Erythroblast (primary cell): ENCODE measurements around the gene NUP93.

ENCODE experiments used
- DNase-seq, 2 experiments: peaks; one replicate each; lab custom pipeline; 2025; lab: John Stamatoyannopoulos, UW
- GATA1 ChIP-seq: IDR thresholded peaks from 2 replicates; pipeline ENCODE4 v1.6.1; 2011; ENCODE audit warnings: low read depth, mild to moderate bottlenecking, control low read depth, low read length, moderate library complexity
- POLR2A ChIP-seq: IDR thresholded peaks from 2 replicates; pipeline ENCODE4 v1.6.1; 2011; ENCODE audit warnings: mild to moderate bottlenecking, low read length

The NUP93 gene

GRCh38 chr16:56897026-56897799 is 167.3 kb downstream of the NUP93 start:
- no peak for TF ChIP-seq GATA1
- TF ChIP-seq POLR2A: no peak
- DNase-seq: no peak

DNA sequence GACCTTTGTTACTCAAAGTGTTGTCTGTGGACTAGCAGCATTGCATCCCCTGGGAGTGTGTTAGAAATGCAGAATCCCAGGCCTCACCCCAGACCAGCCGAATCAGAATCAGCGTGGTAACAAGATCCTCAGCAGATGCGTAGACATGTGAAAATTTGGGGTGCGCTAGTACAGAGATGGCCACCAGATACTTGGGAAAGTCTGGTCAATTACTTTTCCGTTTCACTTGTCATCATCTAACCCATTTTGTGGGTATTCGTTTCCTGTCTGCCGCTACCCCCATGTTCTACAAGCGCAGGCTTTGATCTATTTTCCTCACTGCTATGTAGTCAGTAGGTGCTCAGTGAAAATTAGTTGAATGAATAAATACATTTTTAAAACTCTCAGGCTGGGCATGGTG is 168.9 kb downstream of the NUP93 start:
- no peak for DNase-seq

More for the DNA sequence above, 168.9 kb downstream of the NUP93 start:
- no peak for TF ChIP-seq GATA1
- TF ChIP-seq POLR2A: no peak
